HepG2 (cell line): ENCODE results near the gene DCST2. TPM values are rescaled to one million over a fixed set of nuclear protein-coding genes. Genes with fewer than 3 reads are reported as not detected.

Experiments used
- BRCA1 ChIP-seq: sonication (generic); formaldehyde crosslinking; IDR thresholded peaks from 2 replicates; pipeline ENCODE4 v1.4.0; 2020; ENCODE audit warnings: missing genetic modification reagents
- ERF ChIP-seq: IDR thresholded peaks from 2 replicates; pipeline ENCODE4 v1.6.1; 2018; ENCODE audit warnings: missing biosample characterization, missing genetic modification reagents
- FOXO1 ChIP-seq: sonication (generic); formaldehyde crosslinking; IDR thresholded peaks from 2 replicates; pipeline ENCODE4 v1.4.0; 2020; ENCODE audit warnings: missing genetic modification reagents
- HNF1B ChIP-seq: sonication (generic); formaldehyde crosslinking; IDR thresholded peaks from 2 replicates; pipeline ENCODE4 v1.5.1; 2020; ENCODE audit warnings: mild to moderate bottlenecking, moderate library complexity, missing genetic modification reagents
- MYC ChIP-seq: sonication (generic); formaldehyde crosslinking; IDR thresholded peaks from 2 replicates; pipeline ENCODE4 v1.9.0; 2021; ENCODE audit warnings: missing genetic modification reagents, borderline replicate concordance
- NR0B2 ChIP-seq: sonication (generic); formaldehyde crosslinking; IDR thresholded peaks from 2 replicates; pipeline ENCODE4 v1.4.0; 2020; ENCODE audit warnings: mild to moderate bottlenecking, missing genetic modification reagents
- RBAK ChIP-seq: sonication (generic); formaldehyde crosslinking; IDR thresholded peaks from 2 replicates; pipeline ENCODE4 v1.5.1; 2020; ENCODE audit warnings: mild to moderate bottlenecking, missing genetic modification reagents
- REXO4 ChIP-seq: sonication (generic); formaldehyde crosslinking; IDR thresholded peaks from 2 replicates; pipeline ENCODE4 v1.8.0; 2022; ENCODE audit warnings: missing genetic modification reagents, mild to moderate bottlenecking, borderline replicate concordance
- SKI ChIP-seq: fragments of 450-650 bp; IDR thresholded peaks from one replicate; pipeline ENCODE4 v1.6.1; 2018; ENCODE audit warnings: mild to moderate bottlenecking; ENCODE audit not compliant: partially characterized antibody
- TAF1 ChIP-seq: sonication (generic); formaldehyde crosslinking; IDR thresholded peaks from 2 replicates; pipeline ENCODE4 v1.4.0; 2020; ENCODE audit warnings: missing genetic modification reagents
- TCF12 ChIP-seq, 2 experiments: fragments of 450-650 bp in 1 of 2; sonication (generic) in 1 of 2; formaldehyde crosslinking in 1 of 2; IDR thresholded peaks; 2 replicates each; pipeline versions ENCODE4 v1.6.1 to v1.8.0; 2017 to 2022; ENCODE audit warnings: antibody characterized with exemption in 1 of 2, mild to moderate bottlenecking in 1 of 2, missing genetic modification reagents in 1 of 2, moderate library complexity in 1 of 2
- TEAD3 ChIP-seq: optimal IDR thresholded peaks from 2 replicates; pipeline ENCODE3; 2016; ENCODE audit warnings: borderline replicate concordance
- ZFP82 ChIP-seq: sonication (generic); formaldehyde crosslinking; IDR thresholded peaks from 2 replicates; pipeline ENCODE4 v1.5.1; 2020; ENCODE audit warnings: mild to moderate bottlenecking, missing genetic modification reagents, borderline replicate concordance
- ZNF10 ChIP-seq: sonication (generic); formaldehyde crosslinking; IDR thresholded peaks from 2 replicates; pipeline ENCODE4 v1.4.0; 2020; ENCODE audit warnings: mild to moderate bottlenecking, low read depth, missing genetic modification reagents, borderline replicate concordance
- ZNF20 ChIP-seq: sonication (generic); formaldehyde crosslinking; IDR thresholded peaks from 2 replicates; pipeline ENCODE4 v1.4.0; 2020; ENCODE audit warnings: mild to moderate bottlenecking, moderate library complexity, missing genetic modification reagents
- ZNF367 ChIP-seq: sonication (generic); formaldehyde crosslinking; IDR thresholded peaks from 2 replicates; pipeline ENCODE4 v1.4.0; 2020; ENCODE audit warnings: missing genetic modification reagents, borderline replicate concordance
- polyA plus RNA-seq, 8 experiments: library from polyadenylated mRNA; depleted of rRNA in 3 of 8; stranded (reverse) in 7 of 8; unstranded in 1 of 8; fragments of >200 nt; fragmentation: Illumina TruSeq in 4 of 8; extraction: Trizol in 4 of 8; gene quantifications; 2 replicates each; pipeline versions ENCODE4 v1.2.1 to v1.2.3, GENCODE V29; 2011 to 2016; ENCODE audit warnings: low read depth in 4 of 8, missing spikeins in 1 of 8, mixed read lengths in 1 of 8; ENCODE audit not compliant: insufficient read depth in 1 of 8
- total RNA-seq, 5 experiments: library from RNA; depleted of rRNA; stranded (reverse); fragments of >200 nt; fragmentation: Illumina TruSeq; extraction: Trizol; gene quantifications; 2 replicates each; pipeline ENCODE4 v1.2.3, GENCODE V29; 2016; ENCODE audit warnings: low read depth in 1 of 5
- TF ChIP-seq, protein P1 (sequence below): sonication (generic); formaldehyde crosslinking; IDR thresholded peaks from 2 replicates; pipeline ENCODE4 v1.5.0; 2020; ENCODE audit warnings: mild to moderate bottlenecking, missing genetic modification reagents, borderline replicate concordance
- TF ChIP-seq, protein P2 (sequence below): sonication (generic); formaldehyde crosslinking; IDR thresholded peaks from 2 replicates; pipeline ENCODE4 v1.4.0; 2020; ENCODE audit warnings: missing genetic modification reagents, mild to moderate bottlenecking, borderline replicate concordance

DCST2 gene
- total and polyA plus RNA-seq, 2 of the 13 experiments (the other 11 are each of a cell fraction or from before 2014, with no cell fraction given), result 0.74 TPM; not detected in 1

DNA sequence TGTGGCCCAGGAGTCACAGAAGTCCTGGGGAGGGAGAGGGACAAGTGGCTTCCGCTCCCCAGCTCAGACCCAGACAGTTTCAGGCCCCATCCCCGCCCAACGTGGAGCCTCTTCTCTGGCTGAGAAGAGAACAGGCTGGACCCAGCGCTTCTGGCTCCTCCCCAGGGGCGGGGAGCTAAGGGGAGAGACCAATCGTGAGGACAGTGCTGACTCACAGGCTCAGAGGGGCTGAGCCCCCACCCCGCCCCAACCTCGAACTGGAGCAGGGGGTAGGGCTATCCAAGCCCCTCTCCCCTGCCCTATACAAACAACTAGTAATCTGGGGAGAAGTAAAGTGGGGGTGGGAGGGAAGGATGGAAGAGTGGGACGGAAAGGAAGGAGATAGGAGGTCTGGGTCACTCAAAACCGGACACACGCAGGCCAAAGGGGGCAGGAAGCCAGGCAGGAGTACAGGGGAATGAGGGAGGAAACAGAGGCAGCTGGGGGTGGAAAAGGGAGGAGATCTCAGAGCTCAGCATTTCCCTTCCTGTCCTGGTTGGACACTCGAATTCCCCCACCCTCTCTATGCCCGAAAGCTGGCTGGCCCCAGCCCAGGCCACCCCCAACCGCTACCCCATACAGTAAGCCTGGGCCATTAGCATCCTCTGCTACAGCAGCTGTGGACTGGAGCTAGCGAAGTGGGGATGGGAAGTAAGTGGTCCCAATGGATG, 62.8 kb downstream of the DCST2 start, which contains the start of gene SHC1 (continued):
- TF ChIP-seq TEAD3 (CRISPR knock-in tag), result no peak
- TF ChIP-seq ZFP82 (CRISPR knock-in tag), result no peak
- TF ChIP-seq ZNF20 (CRISPR knock-in tag), result no peak
- TF ChIP-seq, protein P1, sequence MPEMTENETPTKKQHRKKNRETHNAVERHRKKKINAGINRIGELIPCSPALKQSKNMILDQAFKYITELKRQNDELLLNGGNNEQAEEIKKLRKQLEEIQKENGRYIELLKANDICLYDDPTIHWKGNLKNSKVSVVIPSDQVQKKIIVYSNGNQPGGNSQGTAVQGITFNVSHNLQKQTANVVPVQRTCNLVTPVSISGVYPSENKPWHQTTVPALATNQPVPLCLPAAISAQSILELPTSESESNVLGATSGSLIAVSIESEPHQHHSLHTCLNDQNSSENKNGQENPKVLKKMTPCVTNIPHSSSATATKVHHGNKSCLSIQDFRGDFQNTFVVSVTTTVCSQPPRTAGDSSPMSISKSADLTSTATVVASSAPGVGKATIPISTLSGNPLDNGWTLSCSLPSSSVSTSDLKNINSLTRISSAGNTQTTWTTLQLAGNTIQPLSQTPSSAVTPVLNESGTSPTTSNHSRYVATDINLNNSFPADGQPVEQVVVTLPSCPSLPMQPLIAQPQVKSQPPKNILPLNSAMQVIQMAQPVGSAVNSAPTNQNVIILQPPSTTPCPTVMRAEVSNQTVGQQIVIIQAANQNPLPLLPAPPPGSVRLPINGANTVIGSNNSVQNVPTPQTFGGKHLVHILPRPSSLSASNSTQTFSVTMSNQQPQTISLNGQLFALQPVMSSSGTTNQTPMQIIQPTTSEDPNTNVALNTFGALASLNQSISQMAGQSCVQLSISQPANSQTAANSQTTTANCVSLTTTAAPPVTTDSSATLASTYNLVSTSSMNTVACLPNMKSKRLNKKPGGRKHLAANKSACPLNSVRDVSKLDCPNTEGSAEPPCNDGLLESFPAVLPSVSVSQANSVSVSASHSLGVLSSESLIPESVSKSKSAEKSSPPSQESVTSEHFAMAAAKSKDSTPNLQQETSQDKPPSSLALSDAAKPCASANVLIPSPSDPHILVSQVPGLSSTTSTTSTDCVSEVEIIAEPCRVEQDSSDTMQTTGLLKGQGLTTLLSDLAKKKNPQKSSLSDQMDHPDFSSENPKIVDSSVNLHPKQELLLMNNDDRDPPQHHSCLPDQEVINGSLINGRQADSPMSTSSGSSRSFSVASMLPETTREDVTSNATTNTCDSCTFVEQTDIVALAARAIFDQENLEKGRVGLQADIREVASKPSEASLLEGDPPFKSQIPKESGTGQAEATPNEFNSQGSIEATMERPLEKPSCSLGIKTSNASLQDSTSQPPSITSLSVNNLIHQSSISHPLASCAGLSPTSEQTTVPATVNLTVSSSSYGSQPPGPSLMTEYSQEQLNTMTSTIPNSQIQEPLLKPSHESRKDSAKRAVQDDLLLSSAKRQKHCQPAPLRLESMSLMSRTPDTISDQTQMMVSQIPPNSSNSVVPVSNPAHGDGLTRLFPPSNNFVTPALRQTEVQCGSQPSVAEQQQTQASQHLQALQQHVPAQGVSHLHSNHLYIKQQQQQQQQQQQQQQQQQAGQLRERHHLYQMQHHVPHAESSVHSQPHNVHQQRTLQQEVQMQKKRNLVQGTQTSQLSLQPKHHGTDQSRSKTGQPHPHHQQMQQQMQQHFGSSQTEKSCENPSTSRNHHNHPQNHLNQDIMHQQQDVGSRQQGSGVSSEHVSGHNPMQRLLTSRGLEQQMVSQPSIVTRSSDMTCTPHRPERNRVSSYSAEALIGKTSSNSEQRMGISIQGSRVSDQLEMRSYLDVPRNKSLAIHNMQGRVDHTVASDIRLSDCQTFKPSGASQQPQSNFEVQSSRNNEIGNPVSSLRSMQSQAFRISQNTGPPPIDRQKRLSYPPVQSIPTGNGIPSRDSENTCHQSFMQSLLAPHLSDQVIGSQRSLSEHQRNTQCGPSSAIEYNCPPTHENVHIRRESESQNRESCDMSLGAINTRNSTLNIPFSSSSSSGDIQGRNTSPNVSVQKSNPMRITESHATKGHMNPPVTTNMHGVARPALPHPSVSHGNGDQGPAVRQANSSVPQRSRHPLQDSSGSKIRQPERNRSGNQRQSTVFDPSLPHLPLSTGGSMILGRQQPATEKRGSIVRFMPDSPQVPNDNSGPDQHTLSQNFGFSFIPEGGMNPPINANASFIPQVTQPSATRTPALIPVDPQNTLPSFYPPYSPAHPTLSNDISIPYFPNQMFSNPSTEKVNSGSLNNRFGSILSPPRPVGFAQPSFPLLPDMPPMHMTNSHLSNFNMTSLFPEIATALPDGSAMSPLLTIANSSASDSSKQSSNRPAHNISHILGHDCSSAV (CRISPR knock-in tag), result no peak
- TF ChIP-seq REXO4 (CRISPR knock-in tag), result no peak
- peak; percentile 83 for TF ChIP-seq HNF1B (CRISPR knock-in tag)
- TF ChIP-seq, protein P2, sequence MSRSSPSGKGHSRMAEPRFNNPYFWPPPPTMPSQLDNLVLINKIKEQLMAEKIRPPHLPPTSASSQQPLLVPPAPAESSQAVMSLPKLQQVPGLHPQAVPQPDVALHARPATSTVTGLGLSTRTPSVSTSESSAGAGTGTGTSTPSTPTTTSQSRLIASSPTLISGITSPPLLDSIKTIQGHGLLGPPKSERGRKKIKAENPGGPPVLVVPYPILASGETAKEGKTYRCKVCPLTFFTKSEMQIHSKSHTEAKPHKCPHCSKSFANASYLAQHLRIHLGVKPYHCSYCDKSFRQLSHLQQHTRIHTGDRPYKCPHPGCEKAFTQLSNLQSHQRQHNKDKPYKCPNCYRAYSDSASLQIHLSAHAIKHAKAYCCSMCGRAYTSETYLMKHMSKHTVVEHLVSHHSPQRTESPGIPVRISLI (CRISPR knock-in tag), result 0 out of 2 replicates have a peak, but pooled peaks have one; percentile 24
- TF ChIP-seq ERF (CRISPR knock-in tag), result peak; percentile 73
- no peak for TF ChIP-seq FOXO1 (CRISPR knock-in tag)
- no peak for TF ChIP-seq BRCA1 (CRISPR knock-in tag)
- no peak for TF ChIP-seq ZNF367 (CRISPR knock-in tag)
- TF ChIP-seq RBAK (CRISPR knock-in tag), result no peak
- TF ChIP-seq ZNF10 (CRISPR knock-in tag), result no peak
- no peak for TF ChIP-seq NR0B2 (CRISPR knock-in tag)
- no peak for TF ChIP-seq SKI
- TF ChIP-seq TAF1 (CRISPR knock-in tag), result peak; percentile 66; the same call in 1 of the 2 replicates
- TF ChIP-seq TCF12 (IDR thresholded peaks at IDR 0.05), result no peak
- TF ChIP-seq TCF12 (CRISPR knock-in tag; IDR thresholded peaks at IDR 0.05), result no peak
- TF ChIP-seq MYC (CRISPR knock-in tag), result peak; percentile 41; the same call in 1 of the 2 replicates
